Stomach smooth muscle (tissue), 2 donors: Measurements from ENCODE around the gene TRPM2.

Source experiments
- H3K27ac ChIP-seq: one replicate; pipeline ENCODE4 v1.7.0; 2013; ENCODE audit warnings: mild to moderate bottlenecking, low read length, inconsistent platforms
- H3K27me3 ChIP-seq, 2 donors: one replicate each; pipeline ENCODE4 v1.7.0; 2013; ENCODE audit warnings: low read length in 2 of 2; ENCODE audit not compliant: insufficient read depth in 2 of 2, control insufficient read depth in 1 of 2
- H3K36me3 ChIP-seq, 2 donors: one replicate each; pipeline ENCODE4 v1.7.0; 2013; ENCODE audit warnings: low read length in 2 of 2; ENCODE audit not compliant: control insufficient read depth in 2 of 2, insufficient read depth in 2 of 2
- H3K4me1 ChIP-seq: one replicate; pipeline ENCODE4 v1.7.0; 2013; ENCODE audit warnings: low read length; ENCODE audit not compliant: control insufficient read depth, insufficient read depth
- H3K4me3 ChIP-seq, 2 donors: one replicate each; pipeline ENCODE4 v1.7.0; 2013; ENCODE audit warnings: low read length in 2 of 2
- H3K9ac ChIP-seq, 2 donors: one replicate each; pipeline ENCODE4 v1.7.0; 2013; ENCODE audit warnings: low read length in 2 of 2, mild to moderate bottlenecking in 1 of 2
- H3K9me3 ChIP-seq, 2 donors: one replicate each; pipeline ENCODE4 v1.7.0; 2013; ENCODE audit warnings: low read length in 2 of 2; ENCODE audit not compliant: control insufficient read depth in 2 of 2
- donor health status: healthy.
- donor health status: Pancreatic carcinoma.

TRPM2 gene

GRCh38 chr21:44427241-44428120, 74.1 kb downstream of the TRPM2 start:
- H3K4me3 ChIP-seq, result no peak overlapping the region
- no peaks in the 10 kb centered on the region for H3K4me1 ChIP-seq
- H3K27me3 ChIP-seq, result peaks cover 0 to 2% of the 10 kb centered on the region in 2 donors
- H3K9ac ChIP-seq, result no peak overlapping the region
- no peaks in the 10 kb centered on the region for H3K9me3 ChIP-seq
- H3K27ac ChIP-seq, result no peak overlapping the region
- no peaks in the 10 kb centered on the region for H3K36me3 ChIP-seq

- Histone ChIP-seq H3K9me3 (no peaks in the 10 kb centered on the region), H3K9ac (no peak overlapping the region), H3K27ac (no peak overlapping the region), H3K27me3 (peaks cover 0 to 2% of the 10 kb centered on the region in 2 donors), H3K4me1 (no peaks in the 10 kb centered on the region), H3K36me3 (no peaks in the 10 kb centered on the region), H3K4me3 (no peak overlapping the region)
Measured at GRCh38 chr21:44428281-44428960, 75.0 kb downstream of the TRPM2 start.

- no peak overlapping the region for H3K4me3 ChIP-seq
- no peak overlapping the region for H3K27ac ChIP-seq
- no peaks in the 10 kb centered on the region for H3K4me1 ChIP-seq
- no peaks in the 10 kb centered on the region for H3K9me3 ChIP-seq
- H3K9ac ChIP-seq, result no peak overlapping the region
- no peaks in the 10 kb centered on the region for H3K36me3 ChIP-seq
- peaks cover 0 to 2% of the 10 kb centered on the region in 2 donors for H3K27me3 ChIP-seq
Measured at GRCh38 chr21:44429894-44430293, 76.5 kb downstream of the TRPM2 start.

GRCh38 chr21:44431300-44431699, 77.9 kb downstream of the TRPM2 start:
- Histone ChIP-seq H3K27me3 (no peaks in the 10 kb centered on the region), H3K27ac (no peak overlapping the region), H3K4me1 (peaks cover 4% of the 10 kb centered on the region)

GRCh38 chr21:44432841-44433790, 79.7 kb downstream of the TRPM2 start:
- H3K36me3 ChIP-seq, result no peaks in the 10 kb centered on the region
- peaks cover 19% of the 10 kb centered on the region for H3K4me1 ChIP-seq

More at GRCh38 chr21:44431300-44431699, 77.9 kb downstream of the TRPM2 start:
- H3K36me3 ChIP-seq, result no peaks in the 10 kb centered on the region
- H3K9me3 ChIP-seq, result no peaks in the 10 kb centered on the region
- H3K4me3 ChIP-seq, result no peak overlapping the region
- H3K9ac ChIP-seq, result no peak overlapping the region

GRCh38 chr21:44433791-44434567, 80.6 kb downstream of the TRPM2 start:
- no peaks in the 10 kb centered on the region for H3K9me3 ChIP-seq
- no peak overlapping the region for H3K27ac ChIP-seq
- no peaks in the 10 kb centered on the region for H3K36me3 ChIP-seq
- no peak overlapping the region for H3K9ac ChIP-seq
- no peak overlapping the region for H3K4me3 ChIP-seq
- H3K27me3 ChIP-seq, result no peaks in the 10 kb centered on the region
- H3K4me1 ChIP-seq, result peaks cover 27% of the 10 kb centered on the region

More at GRCh38 chr21:44432841-44433790, 79.7 kb downstream of the TRPM2 start:
- Histone ChIP-seq H3K9me3 (no peaks in the 10 kb centered on the region), H3K27me3 (no peaks in the 10 kb centered on the region), H3K9ac (no peak overlapping the region), H3K27ac (no peak overlapping the region), H3K4me3 (no peak overlapping the region)

GRCh38 chr21:44434568-44434925, 81.1 kb downstream of the TRPM2 start:
- H3K9ac ChIP-seq, result no peak overlapping the region
- no peaks in the 10 kb centered on the region for H3K27me3 ChIP-seq
- H3K4me3 ChIP-seq, result no peak overlapping the region
- no peaks in the 10 kb centered on the region for H3K36me3 ChIP-seq
- H3K9me3 ChIP-seq, result no peaks in the 10 kb centered on the region
- peaks cover 33% of the 10 kb centered on the region for H3K4me1 ChIP-seq
- H3K27ac ChIP-seq, result no peak overlapping the region

GRCh38 chr21:44434936-44435635, 81.7 kb downstream of the TRPM2 start:
- Histone ChIP-seq H3K4me3 (no peak overlapping the region), H3K27ac (no peak overlapping the region), H3K27me3 (no peaks in the 10 kb centered on the region), H3K36me3 (no peaks in the 10 kb centered on the region), H3K9ac (no peak overlapping the region), H3K4me1 (peaks cover 33% of the 10 kb centered on the region), H3K9me3 (no peaks in the 10 kb centered on the region)

- Histone ChIP-seq H3K27me3 (no peaks in the 10 kb centered on the region), H3K4me1 (peaks cover 35% of the 10 kb centered on the region), H3K9ac (no peak overlapping the region), H3K4me3 (no peak overlapping the region), H3K9me3 (no peaks in the 10 kb centered on the region), H3K36me3 (no peaks in the 10 kb centered on the region), H3K27ac (no peak overlapping the region)
Measured at GRCh38 chr21:44436111-44436611, 82.7 kb downstream of the TRPM2 start.
